ENCODE results near the gene MSANTD3. TPM values are rescaled to one million over a fixed set of nuclear protein-coding genes. Genes with fewer than 3 reads are reported as not detected.

MSANTD3 gene
- total RNA-seq, 2 experiments from 2014 or later: 16.3 to 18.3 TPM

DNA sequence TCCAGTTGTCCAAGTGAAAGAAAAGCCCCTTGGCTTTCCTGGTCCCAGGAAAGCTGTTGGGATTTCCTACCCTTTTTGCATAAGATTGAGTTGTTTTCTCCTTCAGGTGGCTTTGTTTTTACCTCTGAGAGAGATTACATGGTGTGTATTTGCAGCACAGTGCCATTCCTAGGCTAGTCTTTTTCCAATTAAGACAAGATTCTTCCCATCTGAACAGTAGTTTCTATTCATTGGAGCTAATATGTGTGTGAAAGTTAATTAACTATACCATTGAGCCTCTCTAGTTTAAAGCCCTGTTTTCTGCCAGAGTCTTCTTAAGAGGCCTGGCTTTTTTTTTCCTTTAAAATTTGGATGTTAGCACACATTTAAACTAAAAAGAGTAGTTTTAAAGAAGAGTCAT is 20.1 kb downstream of the MSANTD3 start:
- peaks cover 6% of the 10 kb centered on the region for H3K4me1 Mint-ChIP-seq (ENCODE audit: low read depth)
- intact Hi-C loops (cut with micrococcal nuclease): no loop called here
- ChIA-PET POLR2A (no interaction called here), CTCF (interaction anchor here (1.3 kb wide), 1 partner anchor 10 kb away, joined by 6 read pairs; no protein-coding TSS in a partner anchor)
- H3K9me3 Mint-ChIP-seq: no peaks in the 10 kb centered on the region
- H3K27me3 Mint-ChIP-seq: no peaks in the 10 kb centered on the region
- DNase-seq: no peak
- H3K27ac Mint-ChIP-seq: no peak overlapping the region
- peaks cover 25% of the 10 kb centered on the region for H3K36me3 Mint-ChIP-seq
- no peak overlapping the region for H3K4me3 Mint-ChIP-seq

DNA sequence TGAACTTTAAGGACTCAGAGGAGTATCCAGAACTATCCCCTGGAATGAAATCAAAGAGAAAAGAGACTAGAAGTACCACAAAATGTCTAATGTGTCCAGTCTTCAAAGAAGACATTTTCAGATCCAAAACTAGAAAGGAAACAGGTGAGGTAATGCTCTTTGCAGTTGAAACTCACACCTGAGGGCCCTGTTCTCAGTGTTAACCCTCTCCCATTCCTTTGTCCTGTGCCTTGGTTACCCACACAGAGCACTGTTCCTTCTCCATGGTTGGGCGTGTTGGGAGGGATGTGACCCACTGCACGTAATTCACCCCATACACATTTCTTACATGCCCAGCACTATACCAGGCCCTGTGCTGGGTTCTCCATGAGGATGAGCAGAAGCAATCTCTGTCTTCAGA is 21.3 kb downstream of the MSANTD3 start:
- no peak for DNase-seq
- peaks cover 32% of the 10 kb centered on the region for H3K36me3 Mint-ChIP-seq
- intact Hi-C loops (cut with micrococcal nuclease): no loop called here
- H3K27ac Mint-ChIP-seq: no peak overlapping the region
- peaks cover 6% of the 10 kb centered on the region for H3K4me1 Mint-ChIP-seq (ENCODE audit: low read depth)
- no peaks in the 10 kb centered on the region for H3K27me3 Mint-ChIP-seq
- POLR2A ChIA-PET: no interaction called here
- no peaks in the 10 kb centered on the region for H3K9me3 Mint-ChIP-seq
- H3K4me3 Mint-ChIP-seq: no peak overlapping the region
- CTCF ChIA-PET: no interaction called here

DNA sequence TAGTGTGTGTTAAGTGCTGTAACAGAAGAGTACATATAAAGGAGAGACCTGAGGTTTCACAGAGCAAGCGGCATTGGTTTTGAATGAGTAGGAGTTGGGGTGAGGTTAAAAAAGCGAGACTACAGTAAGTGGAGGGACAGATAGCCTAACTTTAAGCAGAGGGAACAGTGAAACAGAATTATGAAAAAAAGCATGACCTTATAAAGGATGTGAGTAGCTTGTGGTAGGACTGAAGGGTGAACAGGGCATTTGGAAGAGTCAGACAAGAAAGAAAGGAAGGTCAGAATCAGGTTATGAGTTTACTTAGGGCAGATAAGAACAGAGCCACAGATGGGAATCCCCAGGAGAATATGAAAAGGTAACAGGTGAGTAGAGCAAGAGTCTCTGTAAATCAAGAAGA is 22.5 kb downstream of the MSANTD3 start:
- Mint-ChIP-seq H3K27ac (no peak overlapping the region), H3K36me3 (peaks cover 28% of the 10 kb centered on the region), H3K4me3 (no peak overlapping the region), H3K4me1 (ENCODE audit: low read depth) (peaks cover 6% of the 10 kb centered on the region), H3K27me3 (no peaks in the 10 kb centered on the region), H3K9me3 (no peaks in the 10 kb centered on the region)
- intact Hi-C loops (cut with micrococcal nuclease): no loop called here
- POLR2A ChIA-PET: no interaction called here
- CTCF ChIA-PET: interaction anchor here (0.9 kb wide), 1 partner anchor 11 kb away, joined by 3 read pairs; no protein-coding TSS in a partner anchor
- DNase-seq: no peak

DNA sequence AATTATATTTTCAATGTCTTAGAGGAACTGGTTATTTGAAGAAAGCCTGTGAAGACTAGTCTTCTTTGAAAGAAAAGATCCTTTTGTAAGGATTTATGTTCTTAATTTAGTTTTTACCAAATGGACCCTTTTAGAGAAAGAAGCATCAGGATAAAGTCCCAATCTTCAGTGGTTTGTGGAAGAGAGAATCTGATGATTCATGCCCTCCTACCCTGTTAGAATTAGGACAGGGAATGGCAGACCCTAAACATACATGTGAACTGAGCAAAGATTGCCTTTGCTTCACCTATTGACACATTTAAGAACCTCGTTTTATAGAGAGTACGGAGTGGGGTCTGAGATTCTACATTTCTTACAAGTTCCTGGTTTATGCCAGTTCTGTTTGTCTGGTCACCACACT is 26.0 kb downstream of the MSANTD3 start:
- ChIA-PET POLR2A (no interaction called here), CTCF (interaction anchor here (3.1 kb wide), 1 partner anchor 15 kb away, joined by 14 read pairs; no protein-coding TSS in a partner anchor)
- intact Hi-C loops (cut with micrococcal nuclease): no loop called here
- no peak for DNase-seq
- Mint-ChIP-seq H3K27ac (no peak overlapping the region), H3K4me1 (ENCODE audit: low read depth) (peaks cover 6% of the 10 kb centered on the region), H3K36me3 (peaks cover 23% of the 10 kb centered on the region), H3K27me3 (no peaks in the 10 kb centered on the region), H3K4me3 (no peak overlapping the region), H3K9me3 (no peaks in the 10 kb centered on the region)

DNA sequence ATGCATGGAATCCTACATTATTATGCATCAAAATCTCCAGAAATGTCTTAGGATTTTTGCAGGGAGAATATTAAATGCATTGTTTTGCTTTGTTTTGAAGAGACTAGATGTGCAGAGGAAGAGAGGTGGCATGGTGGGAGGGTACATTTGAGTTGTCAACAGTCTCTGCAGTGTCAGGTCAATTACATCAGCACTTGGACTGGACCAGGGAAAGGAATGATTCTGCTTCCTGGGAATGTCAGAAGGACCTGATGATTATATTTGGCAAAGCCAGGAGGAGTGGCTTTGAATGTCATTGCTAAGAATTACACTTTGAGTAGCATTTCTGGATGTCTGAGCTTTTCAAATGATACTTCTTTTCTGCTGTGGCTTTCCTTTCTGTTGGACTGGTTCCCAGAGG is 28.5 kb downstream of the MSANTD3 start:
- POLR2A ChIA-PET: no interaction called here

DNA sequence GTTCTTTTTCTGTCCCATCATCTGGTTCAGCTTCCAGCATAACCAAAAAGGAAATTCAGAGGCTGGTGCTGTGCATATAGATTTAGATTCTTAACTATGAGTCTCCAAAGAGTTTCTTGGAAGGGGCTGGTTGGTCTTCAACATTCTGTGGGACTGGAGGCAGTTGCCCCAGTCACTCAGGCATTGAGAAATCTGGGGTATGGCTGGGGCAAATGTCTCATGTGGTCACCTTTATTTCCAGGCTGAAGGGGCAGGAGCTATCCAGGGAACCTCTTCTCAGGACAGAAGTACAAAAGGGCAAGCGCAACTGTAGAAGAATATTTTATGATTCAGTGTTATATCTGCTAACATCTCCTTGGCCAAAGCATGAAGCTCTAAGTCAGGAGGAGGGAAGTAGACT is 30.6 kb downstream of the MSANTD3 start:
- Mint-ChIP-seq H3K4me3 (no peak overlapping the region), H3K27me3 (no peaks in the 10 kb centered on the region), H3K36me3 (peaks cover 6% of the 10 kb centered on the region), H3K9me3 (no peaks in the 10 kb centered on the region), H3K27ac (no peak overlapping the region), H3K4me1 (ENCODE audit: low read depth) (no peaks in the 10 kb centered on the region)
- POLR2A ChIA-PET: no interaction called here
- CTCF ChIA-PET: no interaction called here
- no peak for DNase-seq
- intact Hi-C loops (cut with micrococcal nuclease): no loop called here

More for the DNA sequence above, 28.5 kb downstream of the MSANTD3 start:
- no peak for DNase-seq
- CTCF ChIA-PET: no interaction called here
- peaks cover 21% of the 10 kb centered on the region for H3K36me3 Mint-ChIP-seq
- H3K4me1 Mint-ChIP-seq (ENCODE audit: low read depth): no peaks in the 10 kb centered on the region
- no peak overlapping the region for H3K27ac Mint-ChIP-seq
- H3K4me3 Mint-ChIP-seq: no peak overlapping the region
- H3K9me3 Mint-ChIP-seq: no peaks in the 10 kb centered on the region
- intact Hi-C loops (cut with micrococcal nuclease): no loop called here
- no peaks in the 10 kb centered on the region for H3K27me3 Mint-ChIP-seq

DNA sequence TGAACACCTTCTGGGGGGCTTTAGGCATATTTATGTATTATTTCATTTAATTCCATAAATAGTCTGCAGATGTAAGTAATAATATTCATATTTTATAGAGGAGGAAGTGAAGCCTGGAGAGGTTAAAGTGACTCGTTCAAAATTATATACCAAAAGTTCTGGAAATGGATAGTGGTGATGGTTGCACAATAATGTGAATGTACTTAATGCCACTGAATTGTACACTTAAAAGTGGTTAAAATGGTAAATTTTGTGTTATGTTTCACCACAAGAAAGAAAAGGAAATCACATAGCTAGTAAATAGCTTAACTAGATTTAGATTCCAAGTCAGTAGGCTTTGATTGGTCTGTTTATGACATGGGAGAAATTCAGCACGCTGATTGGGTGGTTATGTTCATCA is 33.0 kb downstream of the MSANTD3 start:
- Mint-ChIP-seq H3K4me3 (no peak overlapping the region), H3K36me3 (no peaks in the 10 kb centered on the region), H3K27me3 (no peaks in the 10 kb centered on the region), H3K4me1 (ENCODE audit: low read depth) (no peaks in the 10 kb centered on the region), H3K9me3 (no peaks in the 10 kb centered on the region), H3K27ac (no peak overlapping the region)
- ChIA-PET POLR2A (no interaction called here), CTCF (interaction anchor here (1.3 kb wide), 1 partner anchor 22 kb away, joined by 5 read pairs; no protein-coding TSS in a partner anchor)
- DNase-seq: no peak
- intact Hi-C loops (cut with micrococcal nuclease): no loop called here

DNA sequence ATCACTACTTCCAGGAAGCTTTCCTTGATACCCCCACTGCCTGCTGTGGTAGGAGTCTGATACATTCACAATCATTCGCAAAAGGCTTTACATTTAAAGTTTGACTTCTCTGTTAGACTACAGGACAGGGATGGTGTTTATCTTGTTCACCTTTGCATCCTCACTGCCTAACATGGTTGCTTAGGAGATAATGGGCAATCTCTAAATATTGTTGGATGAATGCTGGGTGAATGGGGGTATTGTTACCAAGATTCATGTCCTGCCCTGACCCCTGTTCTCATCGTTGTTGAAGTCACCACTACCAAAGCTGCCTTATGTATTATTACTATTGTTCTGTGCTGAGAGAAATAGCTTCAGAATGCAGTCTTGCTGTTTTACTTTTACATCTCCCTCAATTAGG is 38.3 kb downstream of the MSANTD3 start:
- no peaks in the 10 kb centered on the region for H3K36me3 Mint-ChIP-seq
- POLR2A ChIA-PET: no interaction called here
- CTCF ChIA-PET: no interaction called here

DNA sequence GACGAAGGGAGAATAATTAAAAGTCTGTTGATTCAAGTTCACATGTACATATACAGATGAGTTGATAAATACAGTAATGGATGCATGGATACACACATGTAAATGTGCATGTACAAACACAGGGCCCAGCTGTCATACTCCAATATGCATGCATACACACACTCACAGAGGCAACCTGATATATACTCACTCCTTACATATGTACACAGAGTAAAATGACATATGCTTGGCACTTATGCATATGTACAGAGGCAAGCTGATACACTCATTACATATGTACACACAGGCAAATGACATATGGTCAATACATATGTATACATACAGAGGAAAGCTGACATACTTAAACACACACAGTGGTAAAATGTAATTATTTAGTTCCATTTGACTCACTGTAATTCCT is 38.8 kb downstream of the MSANTD3 start:
- no peaks in the 10 kb centered on the region for H3K9me3 Mint-ChIP-seq
- peaks cover 2% of the 10 kb centered on the region for H3K27me3 Mint-ChIP-seq
- CTCF ChIA-PET: interaction anchor here (1.3 kb wide), 1 partner anchor 28 kb away, joined by 4 read pairs; no protein-coding TSS in a partner anchor

More for the DNA sequence above, 38.3 kb downstream of the MSANTD3 start:
- H3K27me3 Mint-ChIP-seq: peaks cover 2% of the 10 kb centered on the region
- intact Hi-C loops (cut with micrococcal nuclease): no loop called here
- no peak overlapping the region for H3K4me3 Mint-ChIP-seq
- H3K4me1 Mint-ChIP-seq (ENCODE audit: low read depth): no peaks in the 10 kb centered on the region
- H3K27ac Mint-ChIP-seq: no peak overlapping the region
- no peaks in the 10 kb centered on the region for H3K9me3 Mint-ChIP-seq
- no peak for DNase-seq

DNA sequence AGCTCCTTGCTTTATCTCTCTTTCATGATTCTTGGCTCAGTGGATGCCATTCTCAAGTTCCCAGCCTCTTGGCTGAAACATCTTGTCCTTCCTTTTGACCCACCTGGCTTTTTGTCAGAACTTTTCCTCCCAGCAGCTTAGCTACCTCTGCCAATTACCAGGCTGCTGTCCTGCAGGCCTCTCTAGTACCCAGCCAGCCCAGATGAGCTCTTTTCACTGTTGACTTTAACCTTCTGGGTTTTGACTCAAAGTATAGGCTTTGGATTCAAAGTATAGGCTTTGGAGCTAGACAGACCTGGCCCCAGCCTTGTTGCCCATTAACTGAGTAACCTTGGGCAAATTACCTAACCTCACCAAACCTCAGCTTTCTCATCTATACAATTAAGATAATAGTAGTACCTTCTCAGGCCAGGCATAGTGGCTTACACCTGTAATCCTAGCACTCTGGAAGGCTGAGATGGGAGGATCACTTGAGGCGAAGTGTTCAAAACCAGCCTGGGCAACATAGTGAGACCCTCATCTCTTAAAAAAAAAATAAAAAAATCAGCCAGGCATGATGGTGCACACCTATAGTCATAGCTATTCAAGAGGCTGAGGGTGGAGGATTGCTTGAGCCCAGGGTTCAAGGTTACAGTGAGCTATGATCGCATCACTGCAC is 39.4 kb downstream of the MSANTD3 start:
- Mint-ChIP-seq H3K36me3 (no peaks in the 10 kb centered on the region), H3K4me3 (no peak overlapping the region), H3K9me3 (no peaks in the 10 kb centered on the region), H3K4me1 (ENCODE audit: low read depth) (no peaks in the 10 kb centered on the region), H3K27me3 (peaks cover 2% of the 10 kb centered on the region), H3K27ac (no peak overlapping the region)
- ChIA-PET POLR2A (no interaction called here), CTCF (interaction anchor here (1.2 to 1.3 kb wide), 2 partner anchors 29 to 250 kb away, joined by 3 to 4 read pairs; no protein-coding TSS in a partner anchor)
- intact Hi-C loops (cut with micrococcal nuclease): no loop called here
- no peak for DNase-seq

More for the DNA sequence above, 38.8 kb downstream of the MSANTD3 start:
- Mint-ChIP-seq H3K36me3 (no peaks in the 10 kb centered on the region), H3K4me3 (no peak overlapping the region), H3K27ac (no peak overlapping the region), H3K4me1 (ENCODE audit: low read depth) (no peaks in the 10 kb centered on the region)
- no peak for DNase-seq
- intact Hi-C loops (cut with micrococcal nuclease): no loop called here
- POLR2A ChIA-PET: no interaction called here

DNA sequence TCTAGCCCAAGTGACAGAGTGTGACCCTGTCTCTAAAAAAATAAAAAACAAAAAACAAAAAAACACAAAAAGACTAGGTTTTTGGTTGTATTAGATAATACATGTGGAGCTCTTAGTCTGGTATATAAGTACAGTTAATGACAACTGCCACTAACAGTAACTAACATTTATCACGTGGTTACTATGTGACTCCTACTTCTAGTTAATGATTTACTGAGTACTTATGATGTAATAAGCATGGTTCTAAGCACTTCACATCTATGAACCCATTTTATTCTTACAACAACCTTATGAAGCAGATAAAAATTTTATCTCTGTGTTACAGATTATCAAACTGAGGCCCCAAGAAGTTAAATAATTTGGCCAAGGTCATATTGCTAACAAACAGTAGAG is 39.9 kb downstream of the MSANTD3 start:
- Mint-ChIP-seq H3K4me1 (ENCODE audit: low read depth) (no peaks in the 10 kb centered on the region), H3K27me3 (peaks cover 2% of the 10 kb centered on the region), H3K4me3 (no peak overlapping the region), H3K9me3 (no peaks in the 10 kb centered on the region), H3K27ac (no peak overlapping the region), H3K36me3 (no peaks in the 10 kb centered on the region)
- intact Hi-C loops (cut with micrococcal nuclease): no loop called here
- DNase-seq: no peak
- CTCF ChIA-PET: interaction anchor here (1.2 to 1.3 kb wide), 2 partner anchors 29 to 251 kb away, joined by 3 to 4 read pairs; no protein-coding TSS in a partner anchor
- POLR2A ChIA-PET: no interaction called here

DNA sequence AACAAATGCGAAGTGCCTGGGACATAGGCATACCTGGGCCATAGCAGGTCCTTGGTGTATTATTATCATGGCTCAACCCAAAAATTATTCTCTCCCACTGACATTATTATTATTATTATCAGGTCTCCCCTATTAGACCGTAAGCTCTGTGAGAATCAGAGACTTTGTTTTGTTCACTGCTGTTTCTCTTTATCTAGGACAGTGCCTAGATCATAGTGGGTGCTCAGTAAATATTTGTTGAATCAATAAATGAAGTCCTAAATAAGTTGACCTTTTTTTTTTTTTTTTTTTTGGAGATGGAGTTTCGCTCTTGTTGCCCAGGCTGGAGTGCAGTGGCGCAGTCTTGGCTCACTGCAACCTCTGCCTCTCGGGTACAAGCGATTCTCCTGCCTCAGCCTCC is 41.1 kb downstream of the MSANTD3 start:
- CTCF ChIA-PET: no interaction called here
- intact Hi-C loops (cut with micrococcal nuclease): no loop called here

DNA sequence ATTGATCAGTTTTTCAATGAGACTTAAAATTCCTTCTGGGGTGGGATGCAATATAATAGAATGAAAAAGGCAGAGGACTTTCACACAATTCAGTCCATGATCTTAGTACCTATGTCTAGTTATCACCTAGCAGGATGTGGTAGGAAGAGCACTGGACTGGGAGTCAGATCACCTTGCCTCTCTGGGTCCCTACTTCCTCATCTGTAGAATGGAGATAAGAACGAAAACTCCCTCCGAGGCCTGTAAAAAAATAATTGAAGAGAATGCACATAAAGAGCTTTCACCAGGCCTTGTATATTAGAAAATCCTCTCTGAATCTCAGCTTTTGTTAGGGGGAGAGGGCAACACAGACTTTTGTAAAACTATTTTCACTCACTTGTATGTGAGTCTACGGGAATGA is 45.3 kb downstream of the MSANTD3 start:
- Mint-ChIP-seq H3K9me3 (no peaks in the 10 kb centered on the region), H3K27me3 (peaks cover 19% of the 10 kb centered on the region), H3K27ac (no peak overlapping the region), H3K4me3 (no peak overlapping the region), H3K4me1 (ENCODE audit: low read depth) (peaks cover 3% of the 10 kb centered on the region), H3K36me3 (peaks cover 1% of the 10 kb centered on the region)
- intact Hi-C loops (cut with micrococcal nuclease): no loop called here
- POLR2A ChIA-PET: no interaction called here
- CTCF ChIA-PET: interaction anchor here (0.8 to 1.1 kb wide), 4 partner anchors 34 to 148 kb away, joined by 3 to 4 read pairs (median 4); no protein-coding TSS in a partner anchor
- no peak for DNase-seq

More for the DNA sequence above, 41.1 kb downstream of the MSANTD3 start:
- H3K4me3 Mint-ChIP-seq: no peak overlapping the region
- no peaks in the 10 kb centered on the region for H3K36me3 Mint-ChIP-seq
- H3K27me3 Mint-ChIP-seq: peaks cover 6% of the 10 kb centered on the region
- no peak for DNase-seq
- POLR2A ChIA-PET: no interaction called here
- no peak overlapping the region for H3K27ac Mint-ChIP-seq
- H3K9me3 Mint-ChIP-seq: no peaks in the 10 kb centered on the region
- no peaks in the 10 kb centered on the region for H3K4me1 Mint-ChIP-seq (ENCODE audit: low read depth)
